ENCODE results near the gene ZNF557. TPM values are rescaled to one million over a fixed set of nuclear protein-coding genes. Genes with fewer than 3 reads are reported as not detected.

The ZNF557 gene
- total RNA-seq, 1 donor from 2014 or later: 12.9 TPM

DNA sequence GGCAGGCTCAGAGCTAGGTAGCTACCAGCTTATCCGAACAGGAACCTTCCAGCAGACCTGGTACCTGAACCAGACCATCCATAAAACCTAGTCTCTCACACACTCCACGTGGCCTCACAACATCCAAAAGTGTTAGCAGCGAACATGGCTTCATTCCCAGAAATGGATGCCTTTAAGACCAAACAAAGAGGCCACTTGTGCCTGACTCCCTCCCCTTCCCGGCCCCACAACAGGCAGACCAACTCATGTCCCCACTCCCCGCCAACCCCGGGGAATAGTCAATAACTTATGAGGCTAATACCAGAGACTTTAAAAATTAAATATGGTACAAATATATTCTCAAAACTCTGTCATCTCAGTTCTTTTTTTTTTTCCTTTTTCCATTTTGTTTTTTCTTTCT, 46.2 kb downstream of the ZNF557 start:
- H3K9ac ChIP-seq: no peak overlapping the region

DNA sequence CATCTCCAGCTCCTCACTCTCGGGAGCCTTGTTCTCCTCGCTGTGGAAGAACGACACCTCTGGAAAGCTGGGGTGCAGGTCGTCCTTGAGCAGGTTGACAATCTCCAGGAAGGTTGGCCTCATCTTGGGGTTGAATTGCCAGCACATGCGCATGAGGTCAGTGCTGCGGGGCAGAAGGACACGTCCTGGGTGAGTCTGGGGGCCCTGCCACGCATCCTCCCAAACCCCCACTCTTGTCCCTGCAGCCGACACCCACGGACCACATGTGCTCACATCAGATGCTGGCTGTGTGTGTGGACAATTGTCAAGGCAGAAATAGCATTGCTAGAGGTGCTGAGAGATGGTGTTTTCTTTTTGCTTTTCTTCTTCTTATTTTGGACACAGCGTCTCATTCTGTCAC, 47.7 kb downstream of the ZNF557 start:
- no peak overlapping the region for H3K27ac Mint-ChIP-seq

More for the DNA sequence above, 46.2 kb downstream of the ZNF557 start:
- H3K9me3 ChIP-seq (ENCODE audit: low read depth): no peaks in the 10 kb centered on the region
- no peak for TF ChIP-seq EZH2phosphoT487 (IDR thresholded peaks at IDR 0.05)
- no peak for TF ChIP-seq EZH2 (IDR thresholded peaks at IDR 0.05)
- TF ChIP-seq, protein P1, sequence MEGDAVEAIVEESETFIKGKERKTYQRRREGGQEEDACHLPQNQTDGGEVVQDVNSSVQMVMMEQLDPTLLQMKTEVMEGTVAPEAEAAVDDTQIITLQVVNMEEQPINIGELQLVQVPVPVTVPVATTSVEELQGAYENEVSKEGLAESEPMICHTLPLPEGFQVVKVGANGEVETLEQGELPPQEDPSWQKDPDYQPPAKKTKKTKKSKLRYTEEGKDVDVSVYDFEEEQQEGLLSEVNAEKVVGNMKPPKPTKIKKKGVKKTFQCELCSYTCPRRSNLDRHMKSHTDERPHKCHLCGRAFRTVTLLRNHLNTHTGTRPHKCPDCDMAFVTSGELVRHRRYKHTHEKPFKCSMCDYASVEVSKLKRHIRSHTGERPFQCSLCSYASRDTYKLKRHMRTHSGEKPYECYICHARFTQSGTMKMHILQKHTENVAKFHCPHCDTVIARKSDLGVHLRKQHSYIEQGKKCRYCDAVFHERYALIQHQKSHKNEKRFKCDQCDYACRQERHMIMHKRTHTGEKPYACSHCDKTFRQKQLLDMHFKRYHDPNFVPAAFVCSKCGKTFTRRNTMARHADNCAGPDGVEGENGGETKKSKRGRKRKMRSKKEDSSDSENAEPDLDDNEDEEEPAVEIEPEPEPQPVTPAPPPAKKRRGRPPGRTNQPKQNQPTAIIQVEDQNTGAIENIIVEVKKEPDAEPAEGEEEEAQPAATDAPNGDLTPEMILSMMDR (IDR thresholded peaks at IDR 0.05): no peak
- H3K36me3 Mint-ChIP-seq: peaks cover 13% of the 10 kb centered on the region
- no peak overlapping the region for H3K4me3 ChIP-seq
- no peaks in the 10 kb centered on the region for H3K79me2 ChIP-seq (ENCODE audit: low read depth)
- no peaks in the 10 kb centered on the region for H3K27me3 ChIP-seq
- H3K36me3 ChIP-seq: no peaks in the 10 kb centered on the region
- H3K4me2 ChIP-seq: no peak overlapping the region
- H4K20me1 ChIP-seq (ENCODE audit: low read depth): no peaks in the 10 kb centered on the region
- H3K4me1 ChIP-seq: no peaks in the 10 kb centered on the region
- H2AFZ ChIP-seq (replicated peaks): no peak overlapping the region
- no peaks in the 10 kb centered on the region for H3F3A ChIP-seq (ENCODE audit: low read depth)
- no peaks in the 10 kb centered on the region for H3K9me3 Mint-ChIP-seq
- H3K27ac ChIP-seq: no peak overlapping the region
- H3K27ac Mint-ChIP-seq: no peak overlapping the region
- no peaks in the 10 kb centered on the region for H3K27me3 Mint-ChIP-seq (ENCODE audit: insufficient read depth, low read depth)
- no peak for DNase-seq (ENCODE audit: low spot score)
- H3K4me1 Mint-ChIP-seq: no peaks in the 10 kb centered on the region
- H3K4me3 Mint-ChIP-seq: no peak overlapping the region

DNA sequence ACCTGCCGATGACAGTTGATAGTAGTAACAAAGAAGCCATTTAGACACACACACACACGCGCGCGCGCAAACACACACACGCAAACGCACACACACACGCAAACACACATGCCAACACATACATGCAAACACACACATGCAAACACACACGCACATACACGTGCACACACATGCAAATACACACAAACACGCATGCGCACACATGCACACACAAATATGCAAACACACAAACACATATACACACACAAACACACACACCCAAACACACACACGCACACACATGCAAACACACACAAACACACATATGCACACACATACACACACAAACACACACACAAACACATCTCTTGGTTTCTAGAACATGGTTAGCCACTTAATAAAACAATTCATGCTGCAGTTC, 50.1 kb downstream of the ZNF557 start:
- Histone ChIP-seq H2AFZ (replicated peaks) (no peak overlapping the region), H3K27ac (no peak overlapping the region), H3K9ac (no peak overlapping the region), H3K79me2 (ENCODE audit: low read depth) (no peaks in the 10 kb centered on the region), H3K4me2 (no peak overlapping the region), H3K27me3 (no peaks in the 10 kb centered on the region), H3K36me3 (no peaks in the 10 kb centered on the region), H3F3A (ENCODE audit: low read depth) (no peaks in the 10 kb centered on the region), H3K4me3 (no peak overlapping the region), H4K20me1 (ENCODE audit: low read depth) (no peaks in the 10 kb centered on the region), H3K4me1 (no peaks in the 10 kb centered on the region), H3K9me3 (ENCODE audit: low read depth) (no peaks in the 10 kb centered on the region)
- DNase-seq (ENCODE audit: low spot score): no peak
- Mint-ChIP-seq H3K9me3 (peaks cover 1% of the 10 kb centered on the region), H3K27ac (no peak overlapping the region), H3K27me3 (ENCODE audit: insufficient read depth, low read depth) (no peaks in the 10 kb centered on the region), H3K36me3 (peaks cover 17% of the 10 kb centered on the region), H3K4me1 (no peaks in the 10 kb centered on the region), H3K4me3 (no peak overlapping the region)
- TF ChIP-seq EZH2phosphoT487 (IDR thresholded peaks at IDR 0.05) (no peak), EZH2 (IDR thresholded peaks at IDR 0.05) (no peak)
- TF ChIP-seq, protein P1 (IDR thresholded peaks at IDR 0.05): no peak

More for the DNA sequence above, 47.7 kb downstream of the ZNF557 start:
- H4K20me1 ChIP-seq (ENCODE audit: low read depth): no peaks in the 10 kb centered on the region
- H3K27me3 ChIP-seq: no peaks in the 10 kb centered on the region
- H2AFZ ChIP-seq (replicated peaks): no peak overlapping the region
- no peak for DNase-seq (ENCODE audit: low spot score)
- H3K4me1 ChIP-seq: no peaks in the 10 kb centered on the region
- no peaks in the 10 kb centered on the region for H3K79me2 ChIP-seq (ENCODE audit: low read depth)
- H3K9me3 ChIP-seq (ENCODE audit: low read depth): no peaks in the 10 kb centered on the region
- no peak overlapping the region for H3K4me3 ChIP-seq
- no peak overlapping the region for H3K4me2 ChIP-seq
- peaks cover 13% of the 10 kb centered on the region for H3K36me3 Mint-ChIP-seq
- no peaks in the 10 kb centered on the region for H3K36me3 ChIP-seq
- H3K9me3 Mint-ChIP-seq: no peaks in the 10 kb centered on the region
- H3F3A ChIP-seq (ENCODE audit: low read depth): no peaks in the 10 kb centered on the region
- H3K4me3 Mint-ChIP-seq: no peak overlapping the region
- TF ChIP-seq, protein P1 (IDR thresholded peaks at IDR 0.05): no peak
- TF ChIP-seq EZH2phosphoT487 (IDR thresholded peaks at IDR 0.05) (no peak), EZH2 (IDR thresholded peaks at IDR 0.05) (no peak)
- H3K4me1 Mint-ChIP-seq: no peaks in the 10 kb centered on the region
- H3K27me3 Mint-ChIP-seq (ENCODE audit: insufficient read depth, low read depth): no peaks in the 10 kb centered on the region
- no peak overlapping the region for H3K9ac ChIP-seq
- H3K27ac ChIP-seq: no peak overlapping the region

All from neural progenitor cell (in vitro differentiated cells).